ENCODE measurements around the gene PRRC2A.

The PRRC2A gene

GRCh38 chr6:31592396-31592771 is 28.1 kb upstream of the PRRC2A start:
- no peaks in the 10 kb centered on the region for H3K4me1 ChIP-seq
- no peak overlapping the region for H3K4me3 ChIP-seq
- no peaks in the 10 kb centered on the region for H3K36me3 ChIP-seq (replicated peaks)
- in situ Hi-C loops (cut with MboI; ENCODE audit: low sequenced_read_pairs) = loop anchor here (5.0 kb wide), 1 partner anchor 45 kb away; the partner anchor contains the start of genes ATP6V1G2 and NFKBIL1
- no peaks in the 10 kb centered on the region for H3K27me3 ChIP-seq (ENCODE audit: low read depth)
- no peak for DNase-seq (ENCODE audit: low spot score in 2 of 2)
- no peaks in the 10 kb centered on the region for H3K9me3 ChIP-seq

- in situ Hi-C loops (cut with MboI; ENCODE audit: low sequenced_read_pairs) = no loop called here
- H3K9me3 ChIP-seq = no peaks in the 10 kb centered on the region
- H3K27me3 ChIP-seq (ENCODE audit: low read depth) = no peaks in the 10 kb centered on the region
- no peaks in the 10 kb centered on the region for H3K4me1 ChIP-seq
- H3K4me3 ChIP-seq = no peak overlapping the region
- H3K36me3 ChIP-seq (replicated peaks) = no peaks in the 10 kb centered on the region
- peak; percentile 50 to 58 for DNase-seq (ENCODE audit: low spot score in 2 of 2)
Measured at GRCh38 chr6:31597006-31597405, 23.5 kb upstream of the PRRC2A start.

- Histone ChIP-seq H3K36me3 (replicated peaks) (no peaks in the 10 kb centered on the region; the same call in 1 of the 2 replicates), H3K27me3 (ENCODE audit: low read depth) (no peaks in the 10 kb centered on the region), H3K4me1 (peaks cover 10% of the 10 kb centered on the region), H3K4me3 (no peak overlapping the region), H3K9me3 (no peaks in the 10 kb centered on the region)
- in situ Hi-C loops (cut with MboI; ENCODE audit: low sequenced_read_pairs) = no loop called here
- no peak for DNase-seq (ENCODE audit: low spot score in 2 of 2)
Measured at GRCh38 chr6:31607317-31607716, 13.2 kb upstream of the PRRC2A start.

DNA sequence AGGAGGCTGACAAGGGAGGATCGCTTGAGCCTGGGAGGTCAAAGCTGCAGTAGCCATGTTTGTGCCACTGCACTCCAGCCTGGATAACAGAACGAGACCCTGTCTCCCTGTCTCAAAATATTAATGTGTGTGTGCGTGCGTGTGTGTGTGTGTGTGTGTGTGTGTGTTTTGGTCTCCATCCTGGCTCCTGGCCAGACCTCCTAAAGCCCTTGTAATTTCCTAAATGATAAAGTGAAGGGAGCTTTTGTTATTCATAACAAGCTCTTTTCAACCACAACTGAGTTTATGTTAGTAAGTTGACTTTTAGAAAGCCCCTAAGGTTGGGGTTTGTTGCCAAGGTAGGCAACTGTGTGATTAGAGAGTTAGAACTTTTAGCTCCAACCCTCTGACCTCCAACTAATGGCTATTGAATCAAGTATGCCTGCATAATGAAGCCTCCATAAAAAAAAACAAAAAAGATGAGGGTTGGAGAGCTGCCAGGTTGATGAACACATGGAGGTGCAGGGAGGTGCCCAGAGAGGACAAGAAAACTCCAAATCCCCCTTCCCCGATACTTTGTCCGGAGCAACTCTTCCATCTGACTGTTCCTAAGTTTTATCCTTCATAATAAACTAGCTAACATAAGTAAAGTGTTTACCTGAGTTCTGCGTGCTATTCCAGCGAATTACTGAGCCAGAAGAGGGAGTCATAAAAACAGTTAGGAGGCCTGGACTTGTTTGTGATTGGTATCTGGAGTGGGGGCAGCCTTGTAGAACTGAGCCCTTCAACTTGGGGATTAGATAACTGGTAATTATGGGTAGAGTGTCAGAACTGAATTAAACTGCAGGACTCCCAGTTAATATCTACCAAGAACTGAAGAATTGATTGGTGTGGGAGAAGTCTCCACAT is 10.8 kb upstream of the PRRC2A start:
- no peaks in the 10 kb centered on the region; the same call in 1 of the 2 replicates for H3K36me3 ChIP-seq (replicated peaks)
- no peaks in the 10 kb centered on the region for H3K27me3 ChIP-seq (ENCODE audit: low read depth)
- peaks cover 14% of the 10 kb centered on the region for H3K4me1 ChIP-seq
- no peaks in the 10 kb centered on the region for H3K9me3 ChIP-seq
- H3K4me3 ChIP-seq = no peak overlapping the region
- in situ Hi-C loops (cut with MboI; ENCODE audit: low sequenced_read_pairs) = no loop called here
- peak; percentile 82 to 93 for DNase-seq (ENCODE audit: low spot score in 2 of 2)

DNA sequence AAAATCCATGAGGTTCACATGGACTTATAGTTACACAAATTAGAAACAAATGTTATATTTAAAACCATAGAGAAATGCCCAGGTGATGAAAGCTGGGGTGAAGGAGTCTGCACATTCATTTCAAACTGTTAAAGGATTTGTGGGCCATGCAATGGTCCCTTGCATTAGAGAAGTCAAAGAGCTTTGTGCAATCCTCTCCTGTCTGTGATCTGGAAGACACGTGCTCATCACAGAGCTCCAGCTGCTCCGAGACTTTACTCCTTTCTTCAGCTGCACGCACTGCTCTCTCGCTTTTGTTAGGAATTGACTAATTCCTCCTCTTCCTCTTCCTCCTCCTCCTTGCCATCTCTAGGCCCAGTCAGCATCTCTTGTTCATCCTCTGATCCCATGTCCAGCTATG is 9.5 kb upstream of the PRRC2A start:
- no peaks in the 10 kb centered on the region; the same call in 1 of the 2 replicates for H3K36me3 ChIP-seq (replicated peaks)
- H3K4me3 ChIP-seq = no peak overlapping the region
- peaks cover 14% of the 10 kb centered on the region for H3K4me1 ChIP-seq
- in situ Hi-C loops (cut with MboI; ENCODE audit: low sequenced_read_pairs) = no loop called here
- no peaks in the 10 kb centered on the region for H3K27me3 ChIP-seq (ENCODE audit: low read depth)
- H3K9me3 ChIP-seq = no peaks in the 10 kb centered on the region
- DNase-seq (ENCODE audit: low spot score in 2 of 2) = no peak

GRCh38 chr6:31614075-31614619 is 6.4 kb upstream of the PRRC2A start:
- Histone ChIP-seq H3K4me3 (no peak overlapping the region), H3K4me1 (peaks cover 14% of the 10 kb centered on the region), H3K27me3 (ENCODE audit: low read depth) (no peaks in the 10 kb centered on the region), H3K36me3 (replicated peaks) (no peaks in the 10 kb centered on the region; the same call in 1 of the 2 replicates), H3K9me3 (no peaks in the 10 kb centered on the region)
- in situ Hi-C loops (cut with MboI; ENCODE audit: low sequenced_read_pairs) = no loop called here
- DNase-seq (ENCODE audit: low spot score in 2 of 2) = no peak

DNA sequence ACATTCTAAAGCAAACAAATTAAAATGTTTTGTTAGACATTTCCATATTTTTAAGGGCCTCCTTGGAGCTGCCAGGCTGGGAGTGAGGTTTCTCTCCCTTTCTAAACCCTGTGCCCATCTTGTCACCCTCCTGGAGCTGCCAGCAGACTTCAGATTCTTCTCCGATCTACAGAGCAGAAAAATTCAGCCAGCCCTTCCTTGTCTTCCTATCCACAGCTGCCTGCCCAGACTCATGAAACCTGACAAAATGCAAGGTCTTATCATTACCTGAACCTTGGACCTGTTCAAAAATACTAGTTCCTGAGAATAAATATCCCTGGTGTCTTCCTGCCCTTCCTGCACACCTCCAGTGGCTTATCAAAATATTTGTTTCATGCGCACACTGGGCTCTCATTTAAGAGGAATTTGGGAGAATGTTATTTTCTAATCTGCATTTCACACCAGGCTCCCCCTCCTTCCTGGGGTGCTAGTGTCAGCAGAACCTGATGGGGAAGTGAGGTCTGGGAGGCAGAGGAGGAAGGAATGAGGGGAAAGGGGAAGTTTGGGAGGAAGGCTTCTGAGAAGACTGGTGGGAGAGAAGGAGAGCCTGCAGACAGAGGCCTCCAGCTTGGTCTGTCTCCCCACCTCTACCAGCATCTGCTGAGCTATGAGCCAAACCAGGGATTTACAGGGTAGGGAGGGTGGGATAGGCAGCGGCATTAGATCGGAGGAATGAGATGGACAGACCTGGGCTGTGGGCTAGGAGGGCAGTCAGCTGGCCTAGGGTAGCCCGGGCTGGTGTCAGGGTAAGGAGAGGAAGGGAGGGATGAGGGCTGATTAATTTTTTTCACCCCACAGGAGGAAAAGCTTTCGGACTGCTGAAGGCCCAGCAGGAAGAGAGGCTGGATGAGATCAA is 5.6 kb upstream of the PRRC2A start, which contains the start of gene AIF1:
Gene AIF1 (plus strand): TSS at position 551 of the 895 bp plus-strand sequence. CDS start 96 bp downstream, at position 647.
- no peak within 1 kb of the TSS for H3K4me3 ChIP-seq
- no peaks in the 10 kb centered on the region for H3K9me3 ChIP-seq
- no peaks in the 10 kb centered on the region; the same call in 1 of the 2 replicates for H3K36me3 ChIP-seq (replicated peaks)
- no peaks in the 10 kb centered on the region for H3K27me3 ChIP-seq (ENCODE audit: low read depth)
- DNase-seq (ENCODE audit: low spot score in 2 of 2) = no peak
- peaks cover 12% of the 10 kb centered on the region for H3K4me1 ChIP-seq
- in situ Hi-C loops (cut with MboI; ENCODE audit: low sequenced_read_pairs) = no loop called here

DNA sequence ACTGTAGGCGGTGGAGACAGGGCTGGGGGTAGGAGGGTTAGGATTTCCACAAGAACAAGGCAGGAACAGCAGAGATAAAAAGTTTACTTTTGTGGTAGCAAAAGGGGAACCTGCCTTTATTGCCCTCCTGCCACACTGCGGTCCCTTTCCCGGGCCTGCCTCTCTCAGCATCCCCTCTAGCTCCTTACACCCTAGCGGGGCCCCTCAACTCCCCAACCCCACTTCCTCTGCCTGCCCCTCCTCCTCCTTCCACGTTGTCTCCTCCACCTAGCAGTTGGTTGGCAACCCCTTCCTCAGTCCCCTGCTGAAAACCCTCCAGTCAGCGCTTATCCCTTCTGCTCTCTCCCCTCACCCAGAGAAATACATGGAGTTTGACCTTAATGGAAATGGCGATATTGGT is 4.8 kb upstream of the PRRC2A start:
- Histone ChIP-seq H3K4me1 (peaks cover 7% of the 10 kb centered on the region), H3K36me3 (replicated peaks) (no peaks in the 10 kb centered on the region; the same call in 1 of the 2 replicates), H3K9me3 (no peaks in the 10 kb centered on the region), H3K4me3 (no peak overlapping the region), H3K27me3 (ENCODE audit: low read depth) (no peaks in the 10 kb centered on the region)
- in situ Hi-C loops (cut with MboI; ENCODE audit: low sequenced_read_pairs) = no loop called here
- DNase-seq (ENCODE audit: low spot score in 2 of 2) = no peak

DNA sequence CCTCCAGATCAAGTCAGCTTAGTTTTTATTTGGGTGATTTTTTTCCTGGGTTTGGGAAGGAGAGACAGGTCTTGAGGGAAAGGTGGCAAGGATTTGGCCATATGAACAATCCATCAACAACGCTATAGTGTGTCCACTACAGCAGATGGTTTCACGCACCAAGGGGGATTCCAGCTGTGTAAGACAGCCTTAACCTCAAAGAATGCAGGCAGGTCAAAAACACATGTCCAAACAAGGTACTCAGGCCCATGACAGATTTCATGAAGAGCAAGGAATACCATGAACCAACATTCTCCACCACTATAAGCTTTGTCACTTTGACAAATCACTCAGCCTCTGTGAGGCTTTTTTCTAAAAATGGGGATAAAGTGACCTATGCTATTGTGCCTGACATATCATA is 3.5 kb upstream of the PRRC2A start:
- H3K4me1 ChIP-seq = peaks cover 7% of the 10 kb centered on the region
- H3K4me3 ChIP-seq = no peak overlapping the region
- in situ Hi-C loops (cut with MboI; ENCODE audit: low sequenced_read_pairs) = no loop called here
- DNase-seq (ENCODE audit: low spot score in 2 of 2) = no peak
- no peaks in the 10 kb centered on the region for H3K27me3 ChIP-seq (ENCODE audit: low read depth)
- H3K9me3 ChIP-seq = no peaks in the 10 kb centered on the region
- peaks cover 3% of the 10 kb centered on the region for H3K36me3 ChIP-seq (replicated peaks)

- no peaks in the 10 kb centered on the region for H3K27me3 ChIP-seq (ENCODE audit: low read depth)
- H3K4me3 ChIP-seq = peak overlapping the region; percentile 97
- peaks cover 12% of the 10 kb centered on the region for H3K4me1 ChIP-seq
- no peaks in the 10 kb centered on the region for H3K9me3 ChIP-seq
- peaks cover 33% of the 10 kb centered on the region for H3K36me3 ChIP-seq (replicated peaks)
- in situ Hi-C loops (cut with MboI; ENCODE audit: low sequenced_read_pairs) = no loop called here
- DNase-seq (ENCODE audit: low spot score in 2 of 2) = peak; percentile 97 to 99
Measured at GRCh38 chr6:31619805-31620585, 520 bp upstream of the PRRC2A start.

DNA sequence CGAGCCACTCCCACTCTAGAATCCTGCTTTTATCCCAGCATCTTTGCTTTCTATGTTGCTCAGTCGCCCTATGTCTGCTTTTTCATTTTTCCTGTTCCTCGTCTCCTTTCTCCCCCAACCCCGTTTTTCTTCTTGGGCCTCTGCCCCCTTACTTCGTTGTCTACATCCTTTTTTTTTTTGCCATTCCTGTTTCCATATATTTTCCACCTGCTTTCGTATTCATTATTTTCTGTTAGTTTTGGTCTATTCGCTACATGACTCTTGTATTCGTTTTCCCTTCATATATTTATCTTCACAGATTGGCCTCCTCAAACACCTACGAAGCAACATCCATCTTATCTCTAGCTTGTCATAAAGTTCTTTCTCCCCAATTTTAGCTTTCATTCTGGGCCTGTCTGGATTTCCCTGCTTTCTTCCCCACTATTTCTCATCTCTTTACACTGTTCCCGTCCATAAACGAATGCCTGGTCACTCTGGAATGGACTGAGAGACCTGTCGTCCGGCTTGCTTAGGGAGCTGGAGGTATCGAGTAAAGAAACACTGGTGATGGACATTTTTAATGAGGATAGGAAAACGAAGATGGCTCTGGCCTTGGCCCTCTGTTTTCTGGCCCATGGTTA is 915 bp downstream of the PRRC2A start:
- Histone ChIP-seq H3K36me3 (replicated peaks) (peaks cover 47% of the 10 kb centered on the region), H3K4me3 (peak overlapping the region; percentile 97)
- in situ Hi-C loops (cut with MboI; ENCODE audit: low sequenced_read_pairs) = no loop called here

DNA sequence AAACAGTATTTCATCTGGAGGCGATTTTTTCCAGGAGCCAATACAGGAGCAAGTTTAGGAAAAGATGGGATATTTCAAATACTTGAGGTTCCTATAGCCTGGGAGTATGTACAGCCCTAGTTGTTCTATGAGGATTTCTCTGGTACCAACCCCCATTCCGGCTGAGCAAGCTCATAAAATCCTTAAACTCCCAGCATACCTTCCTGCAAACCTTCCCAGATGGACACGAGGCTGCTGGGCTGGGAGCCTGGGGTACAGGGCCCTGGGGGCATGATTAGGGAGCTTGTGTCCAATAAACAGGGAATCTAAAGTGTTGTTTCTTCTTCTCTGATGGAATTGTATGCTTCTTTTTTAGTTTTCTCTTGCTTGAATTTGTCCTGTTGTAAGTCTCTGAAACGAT is 1.5 kb downstream of the PRRC2A start:
- DNase-seq (ENCODE audit: low spot score in 2 of 2) = peak; percentile 49 to 74
- Histone ChIP-seq H3K4me3 (peak overlapping the region; percentile 97), H3K9me3 (no peaks in the 10 kb centered on the region), H3K36me3 (replicated peaks) (peaks cover 53% of the 10 kb centered on the region), H3K27me3 (ENCODE audit: low read depth) (no peaks in the 10 kb centered on the region), H3K4me1 (peaks cover 12% of the 10 kb centered on the region)
- in situ Hi-C loops (cut with MboI; ENCODE audit: low sequenced_read_pairs) = no loop called here

More for the DNA sequence above, 915 bp downstream of the PRRC2A start:
- no peak for DNase-seq (ENCODE audit: low spot score in 2 of 2)
- Histone ChIP-seq H3K4me1 (peaks cover 12% of the 10 kb centered on the region), H3K27me3 (ENCODE audit: low read depth) (no peaks in the 10 kb centered on the region), H3K9me3 (no peaks in the 10 kb centered on the region)

All from HAP-1 (cell line).